PC-9 (cell line): ENCODE measurements around the gene UBA5. TPM values are rescaled to one million over a fixed set of nuclear protein-coding genes. Genes with fewer than 3 reads are reported as not detected.
A peak's percentile ranks its signal among the peaks of the same experiment; 100 is the strongest.

Source experiments
- BruUV-seq: library from RNA; stranded (reverse); fragments of 400-500 nt; replicated peaks from 2 replicates; lab custom pipeline; 2021; lab: Mats Ljungman, UMichigan
- CTCF ChIA-PET: fragments of 300-600 bp; sonication (Branson Sonifier 250); formaldehyde crosslinking; loops from one replicate; lab custom pipeline; 2022; ENCODE audit warnings: antibody characterized with exemption; lab: Charles Lee
- POLR2A ChIA-PET: fragments of 300-600 bp; sonication (Branson Sonifier 250); formaldehyde crosslinking; loops from one replicate; lab custom pipeline; 2022; ENCODE audit warnings: antibody characterized with exemption; ENCODE audit not compliant: unreplicated experiment; lab: Charles Lee
- DNase-seq, 2 experiments: peaks; one replicate each; pipeline versions ENCODE4 v3.0.0 to v3.0.0-alpha.2; 2015 to 2022; ENCODE audit warnings: mixed read lengths in 1 of 2
- H2AFZ ChIP-seq: fragments of 200-600 bp; sonication (generic); 2 replicates; pipeline ENCODE4 v1.8.1; 2017; ENCODE audit warnings: antibody characterized with exemption
- H3F3A ChIP-seq: fragments of 200-600 bp; sonication (generic); 2 replicates; pipeline ENCODE4 v1.8.1; 2017; ENCODE audit warnings: antibody characterized with exemption, mild to moderate bottlenecking, low read depth; ENCODE audit not compliant: insufficient read depth
- H3K27ac ChIP-seq: fragments of 200-600 bp; sonication (generic); 2 replicates; pipeline ENCODE4 v1.6.1; 2016; ENCODE audit warnings: mixed run types
- H3K27me3 ChIP-seq: fragments of 200-600 bp; sonication (generic); 2 replicates; pipeline ENCODE4 v1.6.1; 2016; ENCODE audit warnings: low read depth, mixed run types; ENCODE audit not compliant: insufficient read depth
- H3K36me3 ChIP-seq: fragments of 200-600 bp; sonication (generic); 2 replicates; pipeline ENCODE4 v1.6.1; 2016; ENCODE audit warnings: low read depth, mixed run types
- H3K4me1 ChIP-seq: fragments of 200-600 bp; sonication (generic); replicated peaks from 2 replicates; pipeline ENCODE4 v1.6.1; 2016; ENCODE audit warnings: mixed run types; ENCODE audit not compliant: insufficient read depth
- H3K4me2 ChIP-seq: fragments of 200-600 bp; sonication (generic); 2 replicates; pipeline ENCODE4 v1.6.1; 2017; ENCODE audit warnings: mixed run types
- H3K4me3 ChIP-seq: fragments of 200-600 bp; sonication (generic); 2 replicates; pipeline ENCODE4 v1.6.1; 2016; ENCODE audit warnings: mixed run types
- H3K79me2 ChIP-seq: fragments of 200-600 bp; sonication (generic); 2 replicates; pipeline ENCODE4 v1.6.1; 2017; ENCODE audit warnings: low read depth, mixed run types
- H3K9me2 ChIP-seq: fragments of 200-600 bp; sonication (generic); 2 replicates; pipeline ENCODE4 v1.8.1; 2017; ENCODE audit warnings: mild to moderate bottlenecking; ENCODE audit not compliant: insufficient read depth
- H3K9me3 ChIP-seq: fragments of 200-600 bp; sonication (generic); 2 replicates; pipeline ENCODE4 v1.8.1; 2016; ENCODE audit warnings: low read depth; ENCODE audit not compliant: insufficient read depth
- H4K20me1 ChIP-seq: fragments of 200-600 bp; sonication (generic); 2 replicates; pipeline ENCODE4 v1.8.1; 2017; ENCODE audit not compliant: insufficient read depth
- EZH2 ChIP-seq: fragments of 200-600 bp; sonication (generic); IDR thresholded peaks from 2 replicates; pipeline ENCODE4 v1.8.0; 2017; ENCODE audit warnings: antibody characterized with exemption, low read depth
- intact Hi-C: fragments of 100-400 bp; cut with micrococcal nuclease; formaldehyde crosslinking; loops from one replicate; pipeline ENCODE4 v1.10.0; 2022; ENCODE audit not compliant: unreplicated experiment
- total RNA-seq: library from RNA; stranded (reverse); gene quantifications from 2 replicates; pipeline ENCODE4 v1.2.3, GENCODE V29; 2021
- TF ChIP-seq, protein P1 (sequence below): fragments of 200-600 bp; sonication (generic); conservative IDR thresholded peaks from 2 replicates; pipeline ENCODE4 v1.6.1; 2017; ENCODE audit warnings: mixed run types, antibody characterized with exemption, mild to moderate bottlenecking, moderate library complexity

The UBA5 gene
- total RNA-seq, 1 experiment from 2014 or later = 41.6 TPM

GRCh38 chr3:132726341-132726823, 66.3 kb downstream of the UBA5 start:
- no peak overlapping the region for H3K4me2 ChIP-seq
- H3K4me3 ChIP-seq = no peak overlapping the region
- peaks cover 7% of the 10 kb centered on the region; the same call in 1 of the 2 replicates for H3K4me1 ChIP-seq
- no peaks in the 10 kb centered on the region for H3K36me3 ChIP-seq
- H3K9me3 ChIP-seq = no peaks in the 10 kb centered on the region
- TF ChIP-seq EZH2 = no peak
- TF ChIP-seq, protein P1, sequence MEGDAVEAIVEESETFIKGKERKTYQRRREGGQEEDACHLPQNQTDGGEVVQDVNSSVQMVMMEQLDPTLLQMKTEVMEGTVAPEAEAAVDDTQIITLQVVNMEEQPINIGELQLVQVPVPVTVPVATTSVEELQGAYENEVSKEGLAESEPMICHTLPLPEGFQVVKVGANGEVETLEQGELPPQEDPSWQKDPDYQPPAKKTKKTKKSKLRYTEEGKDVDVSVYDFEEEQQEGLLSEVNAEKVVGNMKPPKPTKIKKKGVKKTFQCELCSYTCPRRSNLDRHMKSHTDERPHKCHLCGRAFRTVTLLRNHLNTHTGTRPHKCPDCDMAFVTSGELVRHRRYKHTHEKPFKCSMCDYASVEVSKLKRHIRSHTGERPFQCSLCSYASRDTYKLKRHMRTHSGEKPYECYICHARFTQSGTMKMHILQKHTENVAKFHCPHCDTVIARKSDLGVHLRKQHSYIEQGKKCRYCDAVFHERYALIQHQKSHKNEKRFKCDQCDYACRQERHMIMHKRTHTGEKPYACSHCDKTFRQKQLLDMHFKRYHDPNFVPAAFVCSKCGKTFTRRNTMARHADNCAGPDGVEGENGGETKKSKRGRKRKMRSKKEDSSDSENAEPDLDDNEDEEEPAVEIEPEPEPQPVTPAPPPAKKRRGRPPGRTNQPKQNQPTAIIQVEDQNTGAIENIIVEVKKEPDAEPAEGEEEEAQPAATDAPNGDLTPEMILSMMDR = peak; percentile 87
- no peaks in the 10 kb centered on the region for H4K20me1 ChIP-seq
- H3K79me2 ChIP-seq = 0 out of 2 replicates have a peak, but pooled peaks cover 2% of the 10 kb centered on the region
- H2AFZ ChIP-seq = no peak overlapping the region
- ChIA-PET POLR2A (interaction anchor here (0.6 kb wide), 3 partner anchors 12 to 63 kb away, joined by 3 read pairs; no protein-coding TSS in a partner anchor), CTCF (no interaction called here)
- no peaks in the 10 kb centered on the region for H3K9me2 ChIP-seq
- intact Hi-C loops = loop anchor here (2.0 to 10.0 kb wide), 5 partner anchors 696 to 1578 kb away; partner anchors contain the start of genes SRPRB and TOPBP1
- H3F3A ChIP-seq = peaks cover 11% of the 10 kb centered on the region; the same call in 1 of the 2 replicates
- no peaks in the 10 kb centered on the region for H3K27me3 ChIP-seq
- BruUV-seq = no TSS peak
- peak in 1 of 2 experiments; percentile 44 for DNase-seq
- H3K27ac ChIP-seq = no peak overlapping the region

Other genes with a start within 250 kb of the UBA5 start
- 44.6 and 56.6 TPM in 2 replicates for gene DNAJC13, start 242.8 kb upstream of the UBA5 start, total RNA-seq
- not detected in 2 replicates for gene ACKR4, start 63.1 kb upstream of the UBA5 start, total RNA-seq
- 13.2 and 18.5 TPM in 2 replicates for gene ACAD11, start 520 bp upstream of the UBA5 start, total RNA-seq
- 23.4 and 26.5 TPM in 2 replicates for gene NPHP3, start 62.1 kb downstream of the UBA5 start, total RNA-seq